Islet precursor cell (in vitro differentiated cells): ENCODE measurements around the gene KCNG4.
A peak's percentile ranks its signal among the peaks of the same experiment; 100 is the strongest.

Experiments
- DNase-seq: peaks from one replicate; pipeline ENCODE4 v3.0.0-alpha.2; 2018

The KCNG4 gene

GRCh38 chr16:84262939-84263338 lies 23.1 kb upstream of the KCNG4 start:
- no peak for DNase-seq

- DNase-seq, result no peak
Measured at GRCh38 chr16:84262031-84262430, 22.2 kb upstream of the KCNG4 start.

GRCh38 chr16:84260766-84261554 lies 21.1 kb upstream of the KCNG4 start:
- no peak for DNase-seq

- DNase-seq, result no peak
Measured at GRCh38 chr16:84259691-84260090, 19.9 kb upstream of the KCNG4 start.

- no peak for DNase-seq
Measured at GRCh38 chr16:84258266-84258665, 18.5 kb upstream of the KCNG4 start.

- no peak for DNase-seq
Measured at GRCh38 chr16:84255050-84255810, 15.4 kb upstream of the KCNG4 start.

- DNase-seq, result no peak
Measured at GRCh38 chr16:84254062-84254461, 14.2 kb upstream of the KCNG4 start.

GRCh38 chr16:84253173-84253572 lies 13.4 kb upstream of the KCNG4 start:
- DNase-seq, result no peak

GRCh38 chr16:84252184-84252583 lies 12.4 kb upstream of the KCNG4 start:
- no peak for DNase-seq

- no peak for DNase-seq
Measured at GRCh38 chr16:84247844-84248243, 8.0 kb upstream of the KCNG4 start.

GRCh38 chr16:84247331-84247730 lies 7.5 kb upstream of the KCNG4 start:
- DNase-seq, result no peak

GRCh38 chr16:84246679-84247077 lies 6.9 kb upstream of the KCNG4 start:
- DNase-seq, result peak; percentile 66

GRCh38 chr16:84245956-84246678 lies 6.3 kb upstream of the KCNG4 start:
- peak; percentile 82 for DNase-seq

GRCh38 chr16:84244728-84245127 lies 4.9 kb upstream of the KCNG4 start:
- DNase-seq, result no peak

- no peak for DNase-seq
Measured at GRCh38 chr16:84243732-84244131, 3.9 kb upstream of the KCNG4 start.

- DNase-seq, result no peak
Measured at GRCh38 chr16:84242839-84243238, 3.0 kb upstream of the KCNG4 start.

- DNase-seq, result no peak
Measured at GRCh38 chr16:84241778-84242177, 2.0 kb upstream of the KCNG4 start.

GRCh38 chr16:84240455-84240854 lies 643 bp upstream of the KCNG4 start:
- no peak for DNase-seq

- no peak for DNase-seq
Measured at GRCh38 chr16:84239141-84239769, 557 bp downstream of the KCNG4 start.

- no peak for DNase-seq
Measured at GRCh38 chr16:84237994-84238750, 1.6 kb downstream of the KCNG4 start.

- no peak for DNase-seq
Measured at GRCh38 chr16:84236671-84237070, 3.1 kb downstream of the KCNG4 start.
